GM12864 (cell line): ENCODE results near the gene VAMP5.
"Not testable (repeated sequence)": the region's sequence is repeated elsewhere in the genome, so short reads cannot be mapped to it uniquely, and the experiment has no call there.

Experiments
- DNase-seq: peaks from one replicate; pipeline ENCODE4 v3.0.0-alpha.2; 2011; ENCODE audit warnings: low read depth
- H3K4me3 ChIP-seq: 2 replicates; pipeline ENCODE4 v1.5.1; 2011; ENCODE audit warnings: mild to moderate bottlenecking, low read depth, low read length, control low read depth
- CTCF ChIP-seq: IDR thresholded peaks from 2 replicates; pipeline ENCODE4 v1.5.1; 2011; ENCODE audit warnings: low read depth, mild to moderate bottlenecking, moderate library complexity, low read length, control low read depth, inconsistent platforms; ENCODE audit errors: missing control alignments

Gene VAMP5

DNA sequence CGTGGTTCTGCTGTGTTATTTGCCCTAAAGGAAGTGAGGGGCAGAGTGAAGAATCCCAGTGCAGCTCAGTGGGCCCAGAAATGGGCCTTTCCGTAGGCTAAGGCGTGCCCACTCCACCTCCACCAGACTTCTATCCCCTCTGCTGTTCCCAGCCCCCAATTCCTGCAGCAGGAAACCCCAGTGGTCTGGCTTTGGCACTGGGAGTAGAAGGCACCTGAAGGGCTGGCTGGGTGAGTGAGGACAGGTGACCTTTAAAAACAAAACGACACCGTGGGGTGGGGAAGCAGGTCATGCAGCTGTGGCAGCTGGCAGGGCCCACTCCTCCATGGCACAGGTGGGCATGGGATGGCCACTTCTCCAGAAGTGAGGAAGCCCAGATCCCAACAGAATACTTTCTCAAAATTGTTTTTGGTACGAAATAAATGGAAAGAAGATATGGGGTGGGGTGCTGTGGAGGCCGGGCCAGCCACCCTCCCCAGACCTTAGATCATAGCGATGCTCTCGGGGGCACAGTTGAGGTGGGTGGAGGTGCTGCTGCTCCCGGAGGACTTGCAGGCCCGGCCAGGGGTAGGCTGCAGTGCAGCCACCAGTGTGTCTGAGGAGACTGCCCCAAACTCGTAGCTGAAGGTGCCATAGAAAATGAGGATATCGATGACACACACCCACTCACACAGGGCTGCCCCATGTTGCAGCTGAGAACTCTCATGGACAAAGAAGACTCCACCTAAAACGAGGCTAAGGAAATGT is 14.5 kb downstream of the VAMP5 start:
- no peak for DNase-seq
- no peak for TF ChIP-seq CTCF
- H3K4me3 ChIP-seq, result no peak overlapping the region

DNA sequence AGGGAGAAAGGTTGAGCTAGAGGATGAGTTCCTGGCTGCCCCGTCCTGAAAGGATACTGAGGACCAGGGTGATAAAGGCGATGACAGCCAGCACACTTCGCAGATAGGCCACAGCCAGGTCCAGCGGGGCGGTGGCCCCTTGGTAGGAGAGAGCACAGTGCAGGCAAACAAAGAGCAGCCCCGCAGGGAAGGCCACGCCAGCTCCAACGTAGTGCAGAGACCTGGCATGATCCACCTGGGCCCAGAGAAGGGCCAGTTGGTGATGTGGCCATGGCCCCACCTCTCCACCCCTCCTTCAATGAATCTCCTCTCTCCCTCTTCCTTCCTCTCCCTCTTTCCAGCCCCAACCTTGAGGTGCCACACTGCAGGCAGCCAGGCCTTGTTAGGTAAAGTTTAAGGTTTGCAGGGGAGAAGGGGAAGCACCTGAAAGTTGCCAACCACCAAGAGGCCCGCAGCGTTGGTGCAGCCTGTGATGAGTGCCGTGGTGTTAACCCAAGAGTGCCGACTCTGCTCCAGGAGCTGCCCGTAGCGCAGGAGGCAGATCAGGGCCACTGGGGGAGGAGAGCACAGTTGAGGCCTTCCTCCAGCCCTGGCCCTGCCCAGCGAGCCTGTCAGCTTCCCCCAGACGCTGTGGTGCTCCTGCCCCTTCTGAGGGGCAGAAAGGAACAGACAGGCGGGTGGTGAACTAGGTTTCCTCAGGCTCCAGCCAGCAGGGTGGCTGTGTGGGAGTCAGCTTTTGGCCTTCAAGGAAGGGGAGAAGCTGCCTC is 15.4 kb downstream of the VAMP5 start:
- no peak for TF ChIP-seq CTCF
- no peak for DNase-seq
- no peak overlapping the region for H3K4me3 ChIP-seq

DNA sequence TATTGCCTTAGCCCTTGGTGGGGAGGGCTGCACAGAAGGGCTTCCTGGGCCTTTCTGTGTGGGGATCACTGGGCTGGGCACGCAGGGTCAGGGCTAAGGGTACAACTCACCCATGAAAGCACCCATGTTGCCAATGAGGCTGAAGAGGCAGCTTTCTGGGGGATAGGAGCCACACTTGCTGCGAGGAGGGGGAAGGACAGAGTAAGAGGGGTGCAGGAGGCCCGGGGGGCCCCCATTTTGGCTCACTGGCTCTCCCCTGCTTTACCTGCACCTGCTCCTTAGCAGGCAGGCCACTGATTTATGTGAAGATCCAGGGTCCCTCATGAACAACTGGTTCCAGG is 16.0 kb downstream of the VAMP5 start:
- no peak for DNase-seq
- no peak for TF ChIP-seq CTCF
- no peak overlapping the region for H3K4me3 ChIP-seq

DNA sequence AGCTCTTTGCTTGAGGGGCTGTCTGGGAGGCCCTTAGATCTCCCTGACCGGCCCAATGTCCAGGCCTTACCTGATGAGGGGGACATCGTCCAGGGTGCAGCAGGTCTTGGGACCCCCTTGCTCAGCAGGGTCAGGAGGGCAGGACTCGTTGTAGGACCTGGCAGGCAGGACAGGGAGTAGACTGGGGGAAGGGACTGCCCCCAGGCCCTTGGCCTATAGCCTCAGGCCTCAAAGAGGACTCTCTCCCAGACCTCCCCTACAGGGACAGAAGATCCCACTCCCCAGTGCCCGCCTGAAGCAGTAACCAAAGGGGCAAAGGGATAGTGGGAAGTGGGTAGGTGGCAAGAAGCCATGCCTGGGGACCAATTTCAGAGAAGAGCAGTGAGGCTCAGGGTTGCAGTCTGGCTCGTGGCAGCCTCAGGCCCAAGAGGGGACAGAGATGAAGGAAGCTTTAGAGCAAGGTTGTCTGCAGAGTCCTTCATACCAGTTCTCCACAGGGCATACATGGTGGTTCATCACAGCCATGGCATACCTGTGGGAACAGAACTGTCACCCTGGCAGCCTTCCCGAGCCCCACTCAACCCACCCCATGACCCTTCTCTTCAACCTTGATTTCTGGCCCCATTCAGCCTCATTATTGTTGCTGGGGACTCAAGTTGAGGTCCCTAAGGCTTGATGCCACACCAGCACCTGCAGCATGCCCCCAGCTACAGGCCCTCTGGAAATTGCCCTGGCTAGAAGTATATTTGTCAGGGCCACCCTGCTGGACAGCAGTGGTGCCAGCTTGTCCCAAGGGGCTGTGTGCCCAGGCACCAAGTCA is 16.9 kb downstream of the VAMP5 start:
- H3K4me3 ChIP-seq, result no peak overlapping the region
- DNase-seq, result no peak
- TF ChIP-seq CTCF, result no peak

DNA sequence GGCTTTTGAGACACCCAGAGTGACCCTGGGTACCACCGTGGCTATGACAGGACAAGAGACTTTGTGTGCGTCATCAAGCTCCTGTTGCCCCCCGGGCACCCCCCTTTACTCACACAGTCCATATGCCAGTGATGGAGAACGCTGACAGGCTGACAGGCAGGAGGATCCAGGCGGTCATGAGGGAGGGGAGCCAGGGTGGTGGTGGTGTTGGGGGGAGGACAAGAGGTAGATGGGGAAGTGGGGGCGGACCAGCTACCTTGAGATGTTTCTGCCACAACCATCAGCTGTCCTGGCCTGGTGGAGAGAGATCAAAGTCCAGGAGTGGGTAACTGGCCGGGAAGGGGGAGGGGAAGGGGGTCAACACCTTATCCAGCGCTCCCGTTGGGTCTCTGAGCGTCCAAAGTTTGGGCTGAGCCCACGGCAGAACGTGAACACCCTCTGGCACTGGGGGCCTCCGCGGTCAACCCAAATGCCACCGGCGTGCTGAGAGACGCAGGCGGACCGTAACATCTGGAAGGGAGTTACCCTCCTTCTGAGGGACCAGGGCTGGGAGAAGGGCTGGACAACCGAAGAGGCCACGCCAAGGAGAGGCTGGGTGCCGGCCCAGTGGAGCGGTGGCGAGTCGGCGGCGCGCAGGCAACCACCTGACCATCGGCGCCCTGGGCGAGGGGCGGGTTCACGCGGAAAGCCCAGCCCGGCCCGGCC is 17.7 kb downstream of the VAMP5 start:
- no peak for DNase-seq
- H3K4me3 ChIP-seq, result peak overlapping the region; percentile 59
- no peak for TF ChIP-seq CTCF

GRCh38 chr2:85602476-85603234 is 18.4 kb downstream of the VAMP5 start, which contains the start of gene TMEM150A:
TSS of gene TMEM150A (minus strand) at chr2:85602698. CDS start at chr2:85601948, 750 bp downstream.
- no peak for DNase-seq
- peak; percentile 27 for TF ChIP-seq CTCF
- H3K4me3 ChIP-seq, result peak within 1 kb of the TSS; percentile 59

GRCh38 chr2:85604133-85604444 is 19.9 kb downstream of the VAMP5 start:
- H3K4me3 ChIP-seq, DNase-seq: not testable (repeated sequence)
